Epithelial cell of esophagus (primary cell): ENCODE data around the gene NLRC5.
"Not testable (repeated sequence)": the region's sequence is repeated elsewhere in the genome, so short reads cannot be mapped to it uniquely, and the experiment has no call there.

ENCODE experiments used
- DNase-seq: peaks from one replicate; pipeline ENCODE4 v3.0.0; 2010; ENCODE audit warnings: low read depth
- H3K4me3 ChIP-seq: 2 replicates; pipeline ENCODE4 v1.5.1; 2011; ENCODE audit warnings: mild to moderate bottlenecking, low read length, control low read depth
- TF ChIP-seq, protein P1 (sequence below): IDR thresholded peaks from 2 replicates; pipeline ENCODE4 v1.5.1; 2011; ENCODE audit warnings: low read depth, mild to moderate bottlenecking, low read length, control low read depth, inconsistent platforms; ENCODE audit not compliant: insufficient read depth; ENCODE audit errors: missing control alignments

NLRC5 gene

DNA sequence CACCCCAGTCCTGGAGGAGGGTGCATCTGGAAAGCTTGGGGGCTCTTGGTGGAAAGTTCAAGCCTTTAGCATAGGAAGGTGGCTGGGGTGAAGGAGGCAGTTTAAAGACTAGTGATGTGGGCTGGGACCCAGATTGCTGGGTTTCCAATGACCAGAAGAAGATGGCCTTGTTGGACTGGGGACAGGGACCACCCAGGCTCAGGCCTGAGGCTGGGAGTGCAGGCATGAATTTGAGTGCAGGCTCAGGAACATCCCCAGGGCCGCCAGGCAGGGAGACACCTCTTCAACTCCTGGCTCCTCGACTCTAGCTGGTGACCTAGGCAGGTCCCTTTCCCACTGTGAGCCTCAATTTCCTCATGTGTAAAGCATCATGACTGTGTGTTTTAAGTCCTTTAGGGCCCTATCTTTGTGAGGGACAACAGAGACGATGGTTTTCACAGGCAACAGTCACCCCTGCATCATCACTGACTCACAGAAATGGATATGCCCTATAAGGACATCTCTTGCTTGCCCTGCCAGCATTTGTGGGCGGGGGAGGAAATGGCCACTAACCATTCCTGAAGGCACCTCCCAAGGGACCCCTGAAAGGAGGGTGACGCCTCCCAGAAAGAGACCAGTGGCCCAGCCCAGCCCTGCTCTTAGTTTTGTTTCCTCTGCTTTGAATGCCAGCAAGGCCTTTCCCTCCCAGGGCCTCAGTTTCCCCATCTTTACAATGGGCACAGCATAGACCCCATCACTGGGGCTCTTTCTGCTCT is 11.1 kb downstream of the NLRC5 start:
- peak; percentile 85 for DNase-seq
- TF ChIP-seq, protein P1, sequence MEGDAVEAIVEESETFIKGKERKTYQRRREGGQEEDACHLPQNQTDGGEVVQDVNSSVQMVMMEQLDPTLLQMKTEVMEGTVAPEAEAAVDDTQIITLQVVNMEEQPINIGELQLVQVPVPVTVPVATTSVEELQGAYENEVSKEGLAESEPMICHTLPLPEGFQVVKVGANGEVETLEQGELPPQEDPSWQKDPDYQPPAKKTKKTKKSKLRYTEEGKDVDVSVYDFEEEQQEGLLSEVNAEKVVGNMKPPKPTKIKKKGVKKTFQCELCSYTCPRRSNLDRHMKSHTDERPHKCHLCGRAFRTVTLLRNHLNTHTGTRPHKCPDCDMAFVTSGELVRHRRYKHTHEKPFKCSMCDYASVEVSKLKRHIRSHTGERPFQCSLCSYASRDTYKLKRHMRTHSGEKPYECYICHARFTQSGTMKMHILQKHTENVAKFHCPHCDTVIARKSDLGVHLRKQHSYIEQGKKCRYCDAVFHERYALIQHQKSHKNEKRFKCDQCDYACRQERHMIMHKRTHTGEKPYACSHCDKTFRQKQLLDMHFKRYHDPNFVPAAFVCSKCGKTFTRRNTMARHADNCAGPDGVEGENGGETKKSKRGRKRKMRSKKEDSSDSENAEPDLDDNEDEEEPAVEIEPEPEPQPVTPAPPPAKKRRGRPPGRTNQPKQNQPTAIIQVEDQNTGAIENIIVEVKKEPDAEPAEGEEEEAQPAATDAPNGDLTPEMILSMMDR: no peak
- no peak overlapping the region for H3K4me3 ChIP-seq

DNA sequence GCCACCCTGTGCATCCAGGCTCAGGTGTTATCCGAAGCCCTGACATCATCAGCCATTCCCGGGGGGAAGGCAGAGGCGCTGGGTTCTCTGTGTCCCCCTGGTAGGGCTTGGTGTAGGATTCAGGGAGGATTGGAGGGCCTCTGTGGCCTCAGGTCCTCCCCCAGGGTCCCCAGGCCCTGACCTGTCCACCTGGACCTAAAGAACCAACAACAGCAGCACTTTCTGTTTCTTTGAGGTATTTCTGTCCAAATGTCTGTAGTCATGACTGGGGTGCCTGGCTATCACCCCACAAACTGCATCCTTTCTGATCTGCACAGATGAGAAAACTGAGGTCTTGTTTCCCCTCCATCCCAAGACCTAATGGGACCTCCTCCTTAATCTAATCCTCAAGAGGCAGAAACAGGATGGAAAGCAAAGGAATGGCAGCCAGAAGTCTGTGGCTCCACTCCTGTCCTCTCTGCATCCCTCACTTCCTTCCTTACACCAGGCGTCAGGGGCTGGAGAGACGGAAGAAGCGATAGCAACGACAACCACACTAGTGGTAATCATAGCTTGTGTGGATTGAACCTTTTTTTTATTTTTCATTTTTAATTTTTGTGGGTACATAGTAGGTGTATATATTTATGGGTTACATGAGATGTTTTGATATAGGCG is 11.8 kb downstream of the NLRC5 start:
- TF ChIP-seq, protein P1: no peak
- DNase-seq: no peak
- H3K4me3 ChIP-seq: no peak overlapping the region

DNA sequence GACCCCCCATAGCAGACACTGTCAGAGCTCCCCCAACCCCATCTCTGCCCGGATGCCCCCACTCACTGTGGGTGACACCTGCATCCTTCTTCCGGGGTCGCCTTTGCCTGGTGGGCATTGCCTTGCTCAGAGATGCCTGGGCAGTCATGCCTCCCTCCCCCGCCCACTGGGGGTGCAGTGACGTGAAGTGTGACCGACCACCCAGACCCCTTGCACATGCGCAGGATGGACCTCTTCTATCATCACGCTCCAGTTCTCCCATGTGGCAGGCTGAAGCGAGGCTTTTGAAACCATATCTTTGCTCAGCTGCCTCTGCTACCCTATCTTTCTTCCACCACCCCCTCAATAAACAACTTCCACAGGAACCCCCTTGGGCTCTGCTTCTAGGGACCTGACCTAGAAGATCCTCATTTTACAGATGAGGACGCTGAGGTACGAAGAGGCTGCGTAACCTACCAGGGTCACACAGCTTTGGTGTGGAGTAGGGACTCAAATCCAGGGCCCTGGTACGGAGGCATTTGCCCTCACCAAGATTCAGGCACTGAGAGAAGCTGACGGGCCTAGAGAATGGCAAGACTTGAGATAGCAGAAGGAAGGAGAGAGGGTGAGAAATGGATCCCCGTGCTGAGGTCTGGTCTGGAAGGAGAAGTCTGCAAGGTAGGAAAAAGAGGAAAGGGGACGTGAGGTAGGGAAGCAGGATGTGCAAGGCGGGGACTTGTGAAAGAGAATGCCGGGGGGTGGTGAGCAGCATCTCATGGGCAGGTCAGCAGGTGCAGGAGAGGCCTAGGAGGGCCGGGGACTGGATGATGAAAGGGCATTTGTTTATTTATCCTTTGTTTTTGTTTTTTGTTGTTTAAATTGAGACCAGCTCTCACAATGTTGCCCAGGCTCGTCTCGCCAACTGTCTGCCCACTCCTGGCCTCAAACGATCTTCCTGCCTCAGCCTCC is 14.4 kb downstream of the NLRC5 start:
- no peak overlapping the region for H3K4me3 ChIP-seq
- TF ChIP-seq, protein P1: no peak
- DNase-seq: no peak

DNA sequence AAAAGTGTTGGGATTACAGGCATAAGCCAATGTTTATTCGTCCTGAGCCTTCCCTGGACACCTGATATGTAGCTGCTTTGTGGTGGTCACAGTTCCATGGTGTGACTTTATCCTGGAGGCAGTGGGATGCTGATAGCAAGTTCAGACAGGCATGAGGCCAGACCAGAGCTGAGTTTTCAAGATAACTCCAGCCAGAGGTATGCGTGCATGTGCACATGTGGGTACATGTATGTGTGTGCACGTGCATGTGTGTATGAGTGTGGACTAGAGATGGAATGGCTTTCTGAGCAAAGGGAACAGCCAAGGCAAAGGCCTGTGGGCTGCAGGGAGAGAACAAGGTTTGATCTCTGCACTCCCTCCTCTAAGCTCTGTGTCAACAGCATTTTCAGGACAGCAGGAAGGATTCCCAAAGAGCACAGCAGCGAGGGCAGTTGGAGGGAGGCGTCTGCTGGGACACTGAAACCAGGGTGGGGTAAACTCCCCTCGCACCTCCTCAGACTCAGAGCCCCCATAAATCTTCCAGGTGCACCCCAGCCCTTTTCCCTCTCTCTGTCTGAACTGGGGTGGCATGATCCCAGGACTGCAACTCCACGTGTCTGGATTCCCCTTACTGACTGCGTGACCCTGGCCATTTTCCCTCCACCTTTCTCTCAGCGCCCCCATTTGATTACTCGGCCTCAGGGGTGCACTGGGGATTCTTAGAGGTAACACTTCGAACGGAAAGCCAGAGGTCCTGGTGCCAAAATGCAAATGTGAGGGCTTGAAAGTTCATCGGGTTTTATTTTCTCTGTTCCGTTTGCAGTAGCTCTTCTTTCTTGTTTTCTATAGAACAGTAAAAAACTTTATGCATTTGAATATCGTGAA is 15.3 kb downstream of the NLRC5 start:
- TF ChIP-seq, protein P1: no peak
- no peak overlapping the region for H3K4me3 ChIP-seq
- peak; percentile 57 for DNase-seq

DNA sequence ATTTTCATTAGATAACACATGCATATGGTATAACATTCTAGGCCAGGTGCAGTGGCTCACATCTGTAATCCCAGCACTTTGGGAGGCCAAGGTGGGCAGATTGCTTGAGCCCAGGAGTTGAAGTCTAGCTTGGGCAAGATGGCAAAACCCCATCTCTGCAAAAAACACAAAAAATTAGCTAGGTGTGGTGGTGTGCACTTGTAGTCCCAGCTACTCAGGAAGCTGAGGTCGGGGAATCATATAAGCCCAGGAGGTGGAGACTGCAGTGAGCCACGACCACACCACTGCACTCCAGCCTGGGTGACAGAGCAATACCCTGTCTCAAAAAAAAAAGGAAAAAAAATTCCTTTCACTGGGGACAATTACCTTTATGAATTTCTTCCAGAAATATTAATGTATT is 16.2 kb downstream of the NLRC5 start:
- not testable (repeated sequence) for H3K4me3 ChIP-seq, DNase-seq

DNA sequence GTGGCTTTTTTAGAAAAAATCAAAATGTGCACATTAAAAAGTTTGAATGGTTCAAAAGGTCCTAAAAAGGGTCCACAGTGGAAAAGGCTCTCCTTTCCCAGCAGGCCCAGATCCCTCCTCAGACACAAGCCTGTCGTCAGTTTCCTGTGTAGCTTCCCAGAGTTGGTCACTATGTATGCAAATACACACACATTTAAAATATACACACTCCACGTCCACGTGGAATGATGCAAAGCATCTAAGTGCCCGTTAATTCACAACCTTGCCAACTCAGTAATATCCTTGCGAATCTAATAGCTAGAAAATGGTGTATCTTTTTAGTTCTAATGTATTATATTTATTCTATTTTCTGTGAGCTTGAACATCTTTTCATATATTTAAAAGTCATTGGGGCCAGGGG is 17.7 kb downstream of the NLRC5 start:
- DNase-seq: no peak
- H3K4me3 ChIP-seq: no peak overlapping the region
- TF ChIP-seq, protein P1: no peak

DNA sequence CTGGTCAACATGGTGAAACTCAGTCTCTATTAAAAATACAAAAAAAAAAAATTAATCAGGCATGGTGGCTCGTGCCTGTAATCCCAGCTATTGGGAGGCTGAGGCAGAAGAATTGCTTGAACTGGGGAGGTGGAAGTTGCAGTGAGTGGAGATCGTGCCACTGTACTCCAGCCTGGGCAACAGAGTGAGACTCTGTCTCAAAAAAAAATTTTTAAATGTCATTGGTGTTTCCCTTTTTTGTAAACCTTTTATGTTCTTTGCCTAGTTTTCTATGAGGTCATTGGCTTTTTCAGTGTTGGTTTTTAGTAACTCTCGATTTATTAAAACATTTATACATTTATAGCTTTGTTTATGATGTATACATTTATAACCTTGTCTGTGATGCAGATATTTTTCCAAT is 18.2 kb downstream of the NLRC5 start:
- no peak for DNase-seq
- no peak overlapping the region for H3K4me3 ChIP-seq
- TF ChIP-seq, protein P1: no peak
